IPS DF 4.7 (cell line): Measurements from ENCODE around the gene SRRM2.

Source experiments
- DNase-seq: peaks from one replicate; pipeline ENCODE4 v3.0.0-alpha.2; 2013; ENCODE audit warnings: low spot score; ENCODE audit errors: extremely low read depth

SRRM2 gene

GRCh38 chr16:2791174-2791573, 38.7 kb downstream of the SRRM2 start:
- DNase-seq: no peak

GRCh38 chr16:2792940-2793339, 40.5 kb downstream of the SRRM2 start:
- DNase-seq: no peak

- DNase-seq: no peak
Observed at GRCh38 chr16:2795395-2796143, 43.1 kb downstream of the SRRM2 start.

GRCh38 chr16:2798723-2799204, 46.3 kb downstream of the SRRM2 start:
- no peak for DNase-seq

- no peak for DNase-seq
Observed at GRCh38 chr16:2799205-2799858, 46.9 kb downstream of the SRRM2 start.

GRCh38 chr16:2799859-2800226, 47.4 kb downstream of the SRRM2 start:
- no peak for DNase-seq

GRCh38 chr16:2803545-2804195, 51.2 kb downstream of the SRRM2 start:
- DNase-seq: no peak

- DNase-seq: no peak
Observed at GRCh38 chr16:2804728-2805127, 52.3 kb downstream of the SRRM2 start.

- no peak for DNase-seq
Observed at GRCh38 chr16:2806286-2806685, 53.8 kb downstream of the SRRM2 start.

GRCh38 chr16:2808181-2808580, 55.7 kb downstream of the SRRM2 start:
- no peak for DNase-seq

GRCh38 chr16:2809149-2809760, 56.8 kb downstream of the SRRM2 start:
- no peak for DNase-seq

GRCh38 chr16:2810651-2811050, 58.2 kb downstream of the SRRM2 start:
- DNase-seq: no peak

GRCh38 chr16:2811703-2812471, 59.4 kb downstream of the SRRM2 start:
- no peak for DNase-seq

- DNase-seq: no peak
Observed at GRCh38 chr16:2813771-2814221, 61.4 kb downstream of the SRRM2 start.

- no peak for DNase-seq
Observed at GRCh38 chr16:2814551-2815298, 62.3 kb downstream of the SRRM2 start.

GRCh38 chr16:2815299-2815771, 62.9 kb downstream of the SRRM2 start:
- no peak for DNase-seq

GRCh38 chr16:2816751-2817339, 64.4 kb downstream of the SRRM2 start, which contains the start of gene PRSS21:
PRSS21 (plus strand) TSS chr16:2817237; CDS start chr16:2817269, 32 bp downstream.
- no peak for DNase-seq

GRCh38 chr16:2817340-2818271, 65.2 kb downstream of the SRRM2 start:
- DNase-seq: no peak
